IPS DF 19.7 (cell line): ENCODE results near the gene CLCF1.

Source experiments
- DNase-seq: peaks from one replicate; pipeline ENCODE4 v3.0.0-alpha.2; 2013; ENCODE audit warnings: low read depth, low spot score

CLCF1 gene

DNA sequence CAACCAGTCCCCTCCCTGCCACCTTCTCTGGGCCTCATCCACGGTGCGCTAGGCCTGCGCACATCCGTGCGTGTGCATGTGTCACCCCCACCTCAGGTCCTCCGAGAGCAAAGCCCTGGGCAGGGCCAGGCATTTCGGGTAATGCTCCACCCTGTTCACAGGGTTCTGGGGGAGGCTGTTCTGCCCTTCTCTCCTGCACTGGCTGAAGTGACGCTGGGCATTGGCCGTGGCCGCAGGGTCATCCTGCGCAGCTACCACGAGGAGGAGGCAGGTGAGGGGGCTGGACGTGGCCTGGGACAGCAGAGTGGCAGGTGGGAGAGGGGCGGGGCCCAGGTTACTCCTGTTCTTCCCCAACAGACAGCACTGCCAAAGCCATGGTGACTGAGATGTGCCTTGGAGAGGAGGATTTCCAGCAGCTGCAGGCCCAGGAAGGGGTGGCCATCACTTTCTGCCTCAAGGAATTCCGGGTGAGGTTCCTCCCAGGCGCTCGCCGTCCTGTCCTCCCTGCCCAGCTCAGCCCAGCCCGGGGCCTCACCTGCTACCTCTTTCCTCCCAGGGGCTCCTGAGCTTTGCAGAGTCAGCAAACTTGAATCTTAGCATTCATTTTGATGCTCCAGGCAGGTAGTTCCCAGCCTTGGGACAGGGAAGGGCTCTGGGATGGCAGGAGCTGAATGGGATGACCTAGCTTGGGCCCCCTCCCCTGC lies 22.3 kb upstream of the CLCF1 start:
- DNase-seq = no peak

DNA sequence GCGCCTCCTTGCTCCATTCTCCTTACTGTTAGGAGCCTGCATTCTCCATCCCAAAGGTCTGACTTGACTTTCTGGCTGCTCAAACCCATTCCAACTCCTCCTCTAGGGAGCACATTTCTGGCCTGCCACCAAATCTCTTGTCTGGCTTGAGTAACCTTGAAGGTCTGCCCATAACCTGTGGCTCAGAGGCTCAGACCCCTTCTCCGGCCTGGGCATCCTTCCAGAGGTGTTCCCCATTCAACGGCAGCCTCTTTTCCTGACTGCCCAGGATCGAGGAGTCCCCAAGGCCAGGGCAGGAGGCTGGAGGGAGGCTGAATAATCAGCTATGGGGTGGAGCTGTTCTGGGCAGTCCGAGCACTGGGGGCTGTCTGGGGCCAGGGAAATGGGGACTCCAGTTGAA lies 20.6 kb upstream of the CLCF1 start:
- no peak for DNase-seq

DNA sequence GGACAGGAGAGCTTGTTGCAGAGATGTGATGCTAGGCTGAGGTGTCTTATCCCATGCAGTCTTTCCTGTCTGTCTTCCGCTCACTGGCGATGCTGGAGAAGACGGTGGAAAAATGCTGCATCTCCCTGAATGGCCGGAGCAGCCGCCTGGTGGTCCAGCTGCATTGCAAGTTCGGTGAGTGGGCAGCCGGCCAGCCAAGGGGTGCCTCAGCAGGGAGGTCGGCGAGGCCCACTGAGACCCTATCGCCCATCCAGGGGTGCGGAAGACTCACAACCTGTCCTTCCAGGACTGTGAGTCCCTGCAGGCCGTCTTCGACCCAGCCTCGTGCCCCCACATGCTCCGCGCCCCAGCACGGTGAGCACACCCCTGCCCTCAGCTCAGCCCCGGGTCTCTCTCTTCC lies 20.0 kb upstream of the CLCF1 start:
- DNase-seq = no peak

DNA sequence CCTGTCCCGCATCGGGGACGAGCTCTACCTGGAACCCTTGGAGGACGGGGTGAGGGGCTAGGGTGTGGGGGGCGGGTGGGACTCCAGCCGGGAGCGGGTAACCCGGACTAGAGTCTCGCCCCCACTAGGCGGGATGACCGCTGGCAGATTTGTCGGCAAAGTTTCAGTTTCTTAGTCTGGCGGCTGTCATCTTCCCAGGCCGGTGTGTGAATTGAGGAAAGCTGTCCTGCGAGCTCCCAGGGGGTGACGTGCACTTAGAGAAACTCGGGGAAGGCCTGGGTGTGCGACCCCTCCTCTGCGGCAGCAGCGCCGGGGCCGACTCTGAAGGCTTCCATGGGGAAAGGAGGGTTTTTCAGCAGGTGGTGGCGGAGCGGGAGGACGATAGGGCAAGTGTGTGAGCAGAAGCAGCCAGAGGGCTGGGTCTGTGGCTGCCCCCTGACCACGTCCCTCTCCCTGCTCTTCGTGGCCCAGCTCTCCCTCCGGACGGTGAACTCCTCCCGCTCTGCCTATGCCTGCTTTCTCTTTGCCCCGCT lies 18.9 kb upstream of the CLCF1 start:
- DNase-seq = no peak

DNA sequence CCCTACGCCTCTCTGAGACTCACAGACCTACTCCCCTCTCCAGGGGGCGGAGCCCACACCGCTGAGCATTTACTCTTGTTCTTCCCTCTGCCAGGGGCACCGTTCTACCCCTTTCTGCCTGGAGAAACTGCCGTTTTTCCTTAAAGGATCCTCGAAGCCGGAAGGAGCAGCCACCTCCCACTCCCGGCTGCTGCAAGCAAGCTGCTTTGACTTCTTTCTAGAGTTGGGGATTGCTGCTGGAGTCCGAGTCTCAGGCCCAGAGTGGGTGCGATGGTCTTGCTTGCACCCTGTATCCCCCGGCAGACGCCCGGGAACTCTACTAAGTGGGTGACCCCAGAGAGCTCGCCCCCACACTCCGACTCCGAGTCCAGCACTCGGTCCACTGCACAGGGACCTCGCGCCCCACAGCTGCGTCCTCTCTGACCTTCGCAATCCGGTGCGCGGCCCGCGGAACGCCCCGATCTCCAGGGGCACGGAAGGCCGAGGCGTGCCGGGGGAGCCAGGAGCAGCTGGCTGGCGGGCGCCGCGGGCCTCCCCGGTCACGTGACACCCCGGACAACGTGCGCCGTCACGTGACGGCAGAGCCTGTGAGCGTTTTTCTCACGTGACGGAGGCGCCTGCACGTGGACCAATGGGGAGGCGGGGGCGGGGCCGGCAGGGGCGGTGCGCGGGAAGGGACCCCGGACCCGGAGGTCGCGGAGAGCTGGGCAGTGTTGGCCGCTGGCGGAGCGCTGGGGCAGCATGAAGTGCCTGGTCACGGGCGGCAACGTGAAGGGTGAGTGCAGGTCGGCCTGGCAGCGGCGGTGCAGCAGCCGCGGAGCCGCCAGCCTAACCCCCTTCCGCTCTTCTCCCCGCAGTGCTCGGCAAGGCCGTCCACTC lies 18.1 kb upstream of the CLCF1 start, which contains the start of gene RAD9A:
RAD9A (plus strand) TSS at position 683 of the 879 bp plus-strand sequence; CDS start at position 742, 59 bp downstream.
- no peak for DNase-seq

DNA sequence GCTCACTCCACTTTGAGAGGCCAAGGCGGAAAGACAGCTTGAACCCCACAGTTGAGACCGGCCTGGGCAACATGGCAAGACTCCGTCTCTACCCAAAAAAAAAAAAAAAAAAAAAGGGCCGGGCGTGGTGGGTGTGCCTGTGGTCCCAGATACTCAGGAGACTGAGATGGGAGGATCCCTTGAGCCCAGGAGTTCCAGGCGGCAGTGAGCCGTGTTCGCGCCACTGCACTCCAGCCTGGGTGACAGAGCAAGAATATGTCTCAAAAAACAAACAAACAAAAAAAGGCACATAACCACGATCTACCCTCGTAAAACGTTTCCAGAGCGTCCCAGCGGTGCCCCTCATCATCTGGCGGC lies 17.5 kb upstream of the CLCF1 start:
- DNase-seq = no peak

DNA sequence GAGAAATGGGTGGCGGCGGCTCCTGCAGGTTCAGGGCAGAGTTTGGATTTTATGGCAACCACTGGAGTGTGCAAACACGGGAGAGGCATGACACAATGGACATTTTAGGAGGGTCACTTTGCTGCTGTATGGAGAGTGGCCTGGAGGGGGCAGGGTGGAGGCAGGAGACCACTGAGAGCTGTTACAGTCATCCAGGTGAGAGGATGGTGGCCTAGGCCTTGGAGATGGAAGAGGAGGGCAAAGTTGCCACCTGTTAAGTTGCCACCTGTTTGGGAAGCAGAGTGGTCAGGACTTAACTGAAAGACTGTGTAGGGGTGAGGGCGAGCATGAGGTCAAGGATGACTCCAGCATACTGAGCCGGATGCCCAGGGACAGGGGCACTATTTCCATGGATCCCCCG lies 16.1 kb upstream of the CLCF1 start:
- DNase-seq = no peak

DNA sequence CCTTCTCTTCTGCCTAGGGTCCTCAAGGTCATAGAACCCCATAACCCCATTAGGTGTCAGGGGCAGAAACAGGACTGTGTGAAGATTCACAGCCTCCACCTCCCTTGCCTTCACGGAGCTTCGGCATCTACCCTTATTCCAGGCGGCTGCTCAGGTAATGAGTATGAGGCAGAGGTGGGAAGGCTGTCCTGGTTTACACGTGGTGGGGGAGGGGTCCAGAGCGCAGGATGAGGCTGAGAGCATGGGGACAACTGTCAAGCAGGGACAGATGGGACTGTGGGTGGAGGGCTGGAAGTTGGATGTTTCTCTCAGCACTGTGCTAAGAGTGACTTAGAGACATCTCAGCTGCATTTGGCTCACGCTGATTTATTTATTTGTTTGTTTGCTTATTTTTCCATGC lies 14.1 kb upstream of the CLCF1 start:
- no peak for DNase-seq

DNA sequence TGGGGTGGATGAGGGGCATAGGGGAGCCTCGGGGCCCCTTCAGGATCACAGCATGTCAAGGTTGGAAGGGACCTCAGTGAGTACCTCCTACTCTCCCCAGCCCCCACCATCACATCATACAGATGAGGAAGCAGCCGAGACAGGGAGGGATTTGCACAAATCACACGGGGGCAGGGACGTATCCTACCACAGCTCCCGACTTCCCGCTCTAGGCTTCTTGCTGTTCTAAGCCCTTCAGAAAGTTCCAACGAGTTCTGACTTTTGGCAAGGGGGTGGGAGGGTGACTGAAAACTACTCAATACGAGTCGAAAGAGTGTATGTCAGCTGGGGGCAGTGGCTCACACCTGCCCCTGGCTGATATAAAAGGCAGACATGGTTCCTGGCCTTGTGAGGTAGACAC lies 13.7 kb upstream of the CLCF1 start:
- DNase-seq = no peak

DNA sequence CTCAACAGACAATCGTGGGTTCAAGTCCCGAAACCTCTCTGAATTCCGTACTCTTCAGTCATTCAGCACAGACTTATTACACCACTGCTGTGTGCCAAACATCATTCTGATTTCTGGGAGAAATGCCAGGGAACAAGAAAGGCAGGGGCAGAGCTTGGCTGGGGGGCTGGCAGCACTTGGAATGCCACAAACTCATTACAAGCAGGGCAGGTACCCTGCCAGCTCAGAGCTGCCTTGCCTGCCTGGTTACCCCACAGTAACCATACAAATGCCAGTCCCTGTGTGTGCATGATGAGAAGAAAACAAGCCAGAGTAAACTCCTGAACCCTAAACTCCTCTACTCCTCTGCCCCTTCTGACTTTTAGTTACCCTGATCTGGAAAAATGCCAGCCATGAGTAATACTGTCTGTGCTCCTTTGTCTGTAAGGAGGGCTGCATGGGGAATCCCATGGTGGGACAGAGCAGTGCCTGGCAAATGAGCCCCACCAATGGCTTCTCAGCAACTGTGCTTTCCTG lies 11.5 kb upstream of the CLCF1 start:
- no peak for DNase-seq

DNA sequence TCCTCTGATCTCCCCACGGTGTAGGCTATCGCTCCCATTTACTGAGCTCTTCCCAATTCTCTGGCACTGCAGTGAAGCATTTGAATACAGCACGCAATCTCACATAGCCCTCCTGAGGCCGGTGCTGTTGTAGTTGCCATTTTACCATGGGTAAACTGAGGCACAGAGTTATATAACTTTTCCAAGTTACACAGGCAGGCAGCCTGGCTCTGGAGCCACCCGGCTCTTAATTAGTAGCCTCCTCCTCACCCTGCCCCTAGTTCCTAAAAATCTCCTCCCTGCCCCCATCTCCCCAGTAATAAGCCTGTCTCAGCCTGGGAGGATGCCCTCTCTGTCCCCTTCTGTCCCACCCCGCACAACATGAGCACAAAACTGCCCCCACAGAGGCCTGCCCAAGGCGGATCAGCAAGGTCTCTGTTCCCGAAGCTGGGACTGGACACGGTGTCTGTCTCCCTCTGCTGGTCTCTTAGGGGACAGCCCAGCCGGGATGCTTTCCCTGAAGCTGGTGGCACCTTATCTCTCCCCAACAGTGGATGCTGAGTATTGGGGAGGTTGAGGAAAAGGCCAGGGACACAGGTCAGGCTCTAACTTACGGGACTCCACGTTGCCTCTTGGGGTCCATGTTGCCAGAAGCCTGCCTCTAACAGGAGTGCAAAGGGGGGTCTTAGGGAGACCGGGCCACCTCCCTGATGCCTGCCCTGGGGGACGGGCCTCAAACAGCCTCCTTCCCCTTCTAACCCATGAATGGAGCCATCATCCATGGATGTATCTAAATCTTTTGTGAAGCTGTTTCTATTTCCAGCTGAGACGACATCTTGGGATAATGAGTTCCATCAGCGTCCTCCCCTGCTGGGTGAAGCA lies 9.1 kb upstream of the CLCF1 start:
- DNase-seq = no peak

DNA sequence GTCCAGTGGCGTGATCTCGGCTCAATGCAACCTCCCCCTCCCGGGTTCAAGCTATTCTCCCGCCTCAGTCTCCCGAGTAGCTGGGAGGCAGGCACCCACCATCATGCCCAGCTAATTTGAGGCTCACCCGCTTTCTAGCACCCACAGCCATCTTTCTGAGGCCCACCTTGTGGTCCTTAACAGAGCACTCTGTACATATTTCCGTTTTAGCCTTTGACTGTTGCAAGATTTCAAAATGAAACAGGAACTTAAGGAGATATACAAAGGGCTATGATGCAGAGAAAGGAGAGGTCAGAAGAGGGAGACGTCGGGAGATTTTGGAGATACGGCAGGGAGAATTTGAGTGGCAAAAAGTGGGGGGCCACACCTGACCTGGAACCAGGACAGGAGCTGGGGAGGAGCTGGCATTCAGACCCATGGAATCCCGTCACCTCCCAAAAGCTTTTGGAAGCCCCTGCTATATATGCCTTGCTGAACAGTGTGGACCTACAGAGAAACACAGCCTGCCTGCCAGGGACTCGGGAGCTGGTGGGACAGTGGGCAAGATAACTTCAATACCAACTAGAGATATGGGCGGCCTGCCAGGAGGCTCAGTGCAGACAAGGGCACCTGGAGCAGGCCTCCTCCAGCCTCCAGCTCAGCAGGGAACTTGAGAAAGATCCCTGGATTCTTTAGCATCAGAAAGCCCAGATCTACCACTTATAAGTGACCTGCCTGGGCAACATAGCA lies 8.0 kb upstream of the CLCF1 start:
- no peak for DNase-seq

DNA sequence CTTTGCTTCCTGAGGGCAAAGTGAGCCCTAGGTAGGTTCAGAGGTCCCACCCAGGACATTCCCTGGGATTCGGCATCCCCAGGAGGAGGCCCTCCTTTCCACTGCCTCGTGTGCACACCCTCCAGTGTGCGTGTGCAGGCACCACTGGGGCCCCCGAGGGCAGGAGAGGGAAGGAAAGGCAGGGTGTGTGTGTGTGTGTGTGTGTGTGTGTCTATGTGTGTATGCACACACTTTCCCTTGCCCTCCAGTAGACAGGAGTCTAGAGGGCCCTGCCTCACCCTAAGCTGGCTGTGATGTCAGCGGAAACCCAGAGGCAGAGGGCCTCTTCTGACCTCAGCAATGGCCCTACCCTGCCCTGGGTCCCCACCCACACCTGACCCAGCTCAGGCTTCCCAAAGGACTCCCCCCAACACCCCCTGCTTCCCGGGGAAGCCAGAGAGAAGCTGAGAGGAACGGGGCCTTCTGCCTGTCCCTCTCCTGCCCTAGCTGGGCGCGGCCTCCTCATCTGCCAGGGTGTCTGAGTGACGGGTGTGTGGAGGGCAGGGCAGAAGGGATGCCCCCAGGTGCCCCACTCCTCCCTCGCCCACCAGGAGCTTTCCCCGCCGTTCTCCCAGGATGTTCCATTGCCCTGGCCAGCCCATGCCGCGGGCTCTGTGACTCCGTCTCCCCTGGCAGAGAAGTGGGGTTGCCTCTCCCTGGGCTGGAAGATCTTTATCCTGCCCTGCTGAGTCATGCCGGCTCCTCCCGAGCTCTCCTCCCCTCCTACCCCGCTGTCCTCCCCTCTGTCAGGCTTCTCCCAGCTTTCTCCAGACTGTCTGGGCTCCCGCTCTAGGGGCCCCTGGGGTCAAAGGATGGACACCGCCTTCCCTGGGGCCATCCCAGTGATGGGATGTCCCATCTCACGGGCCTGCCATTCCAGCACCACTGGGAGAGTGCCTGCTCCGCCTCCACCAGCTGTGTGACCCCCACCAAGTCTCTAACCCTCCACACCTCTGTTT lies 6.0 kb upstream of the CLCF1 start:
- no peak for DNase-seq

DNA sequence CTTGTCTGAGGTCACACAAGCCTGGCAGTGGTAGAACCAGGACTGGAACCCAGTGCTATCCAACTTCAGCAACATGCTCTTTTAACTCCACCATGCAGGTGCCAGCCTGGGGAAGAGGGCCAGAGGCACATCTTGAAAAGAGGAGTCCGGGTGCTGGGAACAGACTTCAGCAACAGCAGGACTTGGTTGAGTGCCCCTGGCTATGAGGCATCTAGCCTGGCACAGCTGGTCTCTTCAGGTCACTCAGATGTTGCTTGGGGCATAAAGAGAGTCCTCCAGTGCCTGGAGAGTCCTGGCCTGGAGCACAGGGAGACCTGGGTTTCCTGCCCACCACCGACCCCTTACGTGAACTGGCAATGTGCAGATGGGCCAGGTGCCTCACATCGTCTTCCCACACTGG lies 5.1 kb upstream of the CLCF1 start:
- no peak for DNase-seq

DNA sequence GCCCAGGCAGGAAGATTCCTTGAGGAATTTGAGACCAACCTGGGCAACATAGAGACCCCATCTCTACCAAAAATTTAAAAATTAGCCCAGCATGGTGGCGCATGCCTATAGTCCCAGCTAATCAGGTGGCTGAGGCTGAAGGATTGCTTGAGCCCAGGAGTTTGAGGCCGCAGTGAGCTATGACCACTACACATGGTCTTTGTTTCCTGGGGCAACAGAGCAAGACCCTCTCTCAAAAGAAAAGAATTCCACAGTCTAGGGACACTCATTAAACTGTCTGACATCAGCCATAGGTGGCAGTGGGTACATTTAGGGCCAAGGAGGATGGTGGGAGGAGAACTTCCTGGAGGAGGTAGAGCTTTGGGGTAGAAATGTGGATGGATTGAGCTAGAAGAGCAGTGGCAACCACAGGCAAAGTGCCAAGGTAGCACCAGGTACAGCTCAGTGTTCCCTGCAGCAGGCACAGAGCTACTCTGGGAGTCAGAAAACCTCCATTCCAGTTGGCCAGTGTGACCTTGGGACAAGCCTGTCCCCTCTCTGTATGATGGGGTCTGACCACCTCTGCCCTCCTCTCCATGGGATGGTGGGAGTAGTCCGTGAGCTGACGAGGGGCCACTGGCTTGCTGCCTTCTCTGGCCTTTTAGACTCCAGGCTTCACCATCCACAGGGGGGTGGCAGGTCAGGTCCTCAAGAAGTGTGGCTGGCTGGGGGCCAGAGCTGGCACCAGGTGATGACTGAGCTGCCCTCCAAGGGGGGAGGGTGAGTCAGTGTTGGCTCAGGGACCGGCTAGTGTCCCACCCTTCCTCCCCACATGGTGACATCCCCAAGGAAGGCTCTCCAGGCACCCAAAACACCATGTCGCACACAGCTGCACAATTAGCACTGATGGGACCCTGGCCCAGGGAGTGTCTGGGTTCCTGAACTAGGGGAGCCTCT lies 3.7 kb upstream of the CLCF1 start:
- no peak for DNase-seq

DNA sequence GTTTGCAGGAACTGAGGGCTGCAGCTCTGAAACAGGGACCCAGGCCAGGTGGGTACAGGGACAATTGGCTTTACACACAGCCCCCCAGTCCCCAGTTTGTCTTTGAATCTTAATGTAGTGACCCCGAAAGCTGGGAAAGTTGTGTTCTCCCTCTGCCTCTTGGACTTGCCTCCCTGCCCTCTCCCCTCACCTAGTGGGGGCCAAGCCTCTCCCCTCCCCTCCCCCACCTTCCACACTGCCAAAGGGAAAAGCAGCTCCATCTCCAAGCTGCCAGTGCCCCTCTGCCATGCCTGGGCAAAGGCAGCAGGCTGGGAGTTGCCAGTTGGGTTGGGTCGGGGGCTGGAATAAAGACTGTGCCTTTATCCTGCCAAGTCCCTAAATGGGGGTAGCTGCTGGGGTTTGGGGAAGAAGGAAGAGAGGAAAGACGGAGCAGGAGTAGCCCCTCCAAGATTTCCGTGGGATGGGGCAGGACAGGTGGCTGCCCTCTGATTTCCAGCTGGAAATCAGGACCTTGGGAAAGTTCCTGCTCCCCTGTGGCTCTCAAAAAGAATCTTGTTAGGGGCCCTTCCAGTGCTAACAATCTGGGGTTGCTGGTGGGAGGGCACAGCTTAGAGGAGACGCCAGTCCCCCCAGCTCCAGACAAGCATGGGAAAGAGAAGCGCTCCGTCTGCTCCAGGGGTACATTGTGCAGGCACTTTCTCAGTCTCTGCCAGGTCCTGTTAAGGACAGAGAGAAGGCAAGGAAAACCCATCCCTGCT lies 2.8 kb upstream of the CLCF1 start:
- DNase-seq = no peak

DNA sequence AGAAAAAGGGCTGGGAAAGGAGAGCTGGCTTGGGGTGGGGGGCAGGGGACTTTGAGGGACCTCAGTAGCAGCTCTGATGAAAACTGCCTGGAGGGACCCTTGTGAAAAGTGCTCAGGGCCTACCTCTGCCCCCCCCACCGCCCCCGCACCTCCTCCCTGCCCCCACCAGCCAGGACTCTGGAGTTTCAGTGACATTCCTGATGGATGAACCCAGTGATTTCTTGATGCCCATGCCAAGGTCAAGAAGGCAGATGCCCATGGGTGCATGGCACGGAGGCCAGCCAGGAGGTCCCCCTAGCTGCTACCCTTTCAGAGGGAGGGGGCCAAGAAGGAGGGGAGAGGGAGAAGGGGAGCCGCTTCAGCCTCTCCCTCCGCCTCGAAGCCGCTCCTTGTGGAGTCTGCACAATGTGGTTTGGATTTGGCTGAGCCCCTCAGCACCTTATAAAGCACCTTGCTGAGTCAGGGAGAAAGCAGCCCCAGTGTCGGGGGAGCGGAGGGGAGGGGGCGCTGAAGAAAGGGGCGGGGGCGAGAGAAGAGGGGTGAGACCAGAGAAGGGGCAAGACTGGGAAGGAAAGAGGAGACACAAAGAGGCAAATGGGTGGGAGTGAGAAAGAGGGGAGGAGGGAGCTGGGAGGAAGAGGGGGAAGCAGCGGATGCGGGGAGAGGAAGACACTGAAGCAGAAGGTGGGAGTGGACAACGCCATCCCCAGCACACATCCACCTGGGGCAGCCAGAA lies 2.1 kb upstream of the CLCF1 start:
- no peak for DNase-seq
